ENCODE data around the gene ZC3HAV1.

GRCh38 chr7:139108266-139109187, 993 bp downstream of the ZC3HAV1 start:
- TF ChIP-seq CTCF (IDR thresholded peaks at IDR 0.05) (no peak), EZH2 (IDR thresholded peaks at IDR 0.05) (peak; percentile 7), EZH2phosphoT487 (IDR thresholded peaks at IDR 0.05) (peak; percentile 8)
